Esophagus muscularis mucosa (tissue), 4 donors: ENCODE results near the gene DAPK1.

Experiments
- EP300 ChIP-seq: sonication (generic); formaldehyde crosslinking; IDR thresholded peaks from one replicate; pipeline ENCODE4 v1.6.1; 2017; ENCODE audit warnings: antibody characterized with exemption
- POLR2A ChIP-seq: fragments of 450-650 bp; IDR thresholded peaks from one replicate; pipeline ENCODE4 v1.6.1; 2017; ENCODE audit warnings: antibody characterized with exemption, moderate library complexity, mild to moderate bottlenecking, low read depth
- POLR2AphosphoS5 ChIP-seq, 2 donors: sonication (generic); formaldehyde crosslinking; IDR thresholded peaks; one replicate each; pipeline ENCODE4 v1.6.1; 2017; ENCODE audit warnings: antibody characterized with exemption in 2 of 2
- TF ChIP-seq, protein P1 (sequence below), 3 experiments: fragments of 200-600 bp in 2 of 3; fragments of 450-650 bp in 1 of 3; sonication (generic) in 2 of 3; IDR thresholded peaks; one replicate each; pipeline ENCODE4 v1.5.1; 2017 to 2019; ENCODE audit warnings: antibody characterized with exemption in 3 of 3, mild to moderate bottlenecking in 2 of 3, moderate library complexity in 1 of 3

DNA sequence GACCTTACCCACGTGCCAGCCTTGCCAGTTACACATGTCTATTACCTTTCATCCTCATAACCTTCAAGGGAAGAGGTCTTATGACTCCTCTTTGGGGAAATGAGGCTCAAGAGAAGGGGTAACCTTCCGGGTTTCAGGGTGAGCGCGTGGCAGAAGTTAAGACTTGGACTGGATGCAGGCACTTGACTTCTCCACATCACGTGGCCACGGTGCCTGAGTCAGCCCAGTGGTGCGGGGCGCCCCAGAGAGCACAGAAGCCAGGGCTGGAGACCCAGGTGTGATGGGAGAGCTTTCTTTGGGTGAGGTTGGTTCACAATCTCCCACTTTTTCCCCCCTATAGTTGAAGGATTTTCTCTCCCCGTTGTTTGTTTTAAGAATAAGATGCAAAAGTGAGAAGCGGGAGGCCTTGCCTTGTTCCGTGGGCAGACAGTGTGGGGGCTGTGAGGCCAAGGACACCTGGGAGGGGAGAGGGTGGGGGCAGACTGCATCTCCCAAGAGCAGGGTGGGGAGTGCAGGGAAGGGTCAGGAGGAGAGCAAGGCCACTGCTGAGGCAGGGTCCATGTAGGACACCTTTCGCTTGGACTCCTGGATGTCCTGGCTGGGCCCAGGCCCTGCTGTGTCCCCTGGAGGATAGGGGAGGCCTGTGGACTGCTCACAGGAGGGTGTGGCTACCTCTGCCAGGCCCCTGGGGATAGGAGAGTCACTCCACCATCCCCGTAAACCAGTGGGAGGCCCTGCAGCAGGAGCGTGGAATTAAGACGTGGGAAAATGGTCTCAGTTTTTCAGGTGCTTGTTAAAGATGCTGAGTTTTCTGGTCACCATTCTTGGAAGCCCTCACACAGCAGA lies 138.2 kb downstream of the DAPK1 start:
- no peak for TF ChIP-seq POLR2A
- TF ChIP-seq, protein P1, sequence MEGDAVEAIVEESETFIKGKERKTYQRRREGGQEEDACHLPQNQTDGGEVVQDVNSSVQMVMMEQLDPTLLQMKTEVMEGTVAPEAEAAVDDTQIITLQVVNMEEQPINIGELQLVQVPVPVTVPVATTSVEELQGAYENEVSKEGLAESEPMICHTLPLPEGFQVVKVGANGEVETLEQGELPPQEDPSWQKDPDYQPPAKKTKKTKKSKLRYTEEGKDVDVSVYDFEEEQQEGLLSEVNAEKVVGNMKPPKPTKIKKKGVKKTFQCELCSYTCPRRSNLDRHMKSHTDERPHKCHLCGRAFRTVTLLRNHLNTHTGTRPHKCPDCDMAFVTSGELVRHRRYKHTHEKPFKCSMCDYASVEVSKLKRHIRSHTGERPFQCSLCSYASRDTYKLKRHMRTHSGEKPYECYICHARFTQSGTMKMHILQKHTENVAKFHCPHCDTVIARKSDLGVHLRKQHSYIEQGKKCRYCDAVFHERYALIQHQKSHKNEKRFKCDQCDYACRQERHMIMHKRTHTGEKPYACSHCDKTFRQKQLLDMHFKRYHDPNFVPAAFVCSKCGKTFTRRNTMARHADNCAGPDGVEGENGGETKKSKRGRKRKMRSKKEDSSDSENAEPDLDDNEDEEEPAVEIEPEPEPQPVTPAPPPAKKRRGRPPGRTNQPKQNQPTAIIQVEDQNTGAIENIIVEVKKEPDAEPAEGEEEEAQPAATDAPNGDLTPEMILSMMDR (IDR thresholded peaks at IDR 0.05): no peak
- TF ChIP-seq EP300: no peak
- no peak for TF ChIP-seq POLR2AphosphoS5 (IDR thresholded peaks at IDR 0.05)
